Liver (tissue), 9 donors: Measurements from ENCODE around the gene HOXB3. TPM values are rescaled to one million over a fixed set of nuclear protein-coding genes. Genes with fewer than 3 reads are reported as not detected.

ENCODE experiments used
- DNase-seq: peaks from one replicate; pipeline ENCODE4 v3.0.0-alpha.2; 2017; ENCODE audit warnings: low spot score
- H3K27ac ChIP-seq, 2 donors: one replicate each; pipeline ENCODE4 v1.7.0; 2013; ENCODE audit warnings: inconsistent platforms in 2 of 2, low read length in 2 of 2, control low read depth in 1 of 2, low read depth in 1 of 2, mild to moderate bottlenecking in 1 of 2
- H3K27me3 ChIP-seq, 4 donors: one replicate each; pipeline versions ENCODE4 v1.6.1 to v1.7.0; 2013; ENCODE audit warnings: low read length in 3 of 4, inconsistent platforms in 1 of 4, mild to moderate bottlenecking in 1 of 4, moderate library complexity in 1 of 4; ENCODE audit not compliant: control insufficient read depth in 4 of 4, insufficient read depth in 4 of 4
- H3K36me3 ChIP-seq, 4 donors: one replicate each; pipeline versions ENCODE4 v1.6.1 to v1.7.0; 2013; ENCODE audit warnings: low read length in 3 of 4, mild to moderate bottlenecking in 3 of 4, low read depth in 1 of 4, moderate library complexity in 1 of 4; ENCODE audit not compliant: control insufficient read depth in 4 of 4, insufficient read depth in 3 of 4
- H3K4me1 ChIP-seq, 4 donors: one replicate each; pipeline versions ENCODE4 v1.6.1 to v1.7.0; 2013; ENCODE audit warnings: low read length in 3 of 4, mild to moderate bottlenecking in 3 of 4, moderate library complexity in 1 of 4; ENCODE audit not compliant: control insufficient read depth in 4 of 4, insufficient read depth in 4 of 4
- H3K4me3 ChIP-seq, 3 donors: one replicate each; pipeline versions ENCODE4 v1.6.1 to v1.7.0; 2013; ENCODE audit warnings: low read length in 3 of 3, control low read depth in 1 of 3, low read depth in 1 of 3, mild to moderate bottlenecking in 1 of 3
- H3K9ac ChIP-seq, 2 donors: one replicate each; pipeline ENCODE4 v1.7.0; 2013; ENCODE audit warnings: low read length in 2 of 2, mild to moderate bottlenecking in 2 of 2, moderate library complexity in 2 of 2, control low read depth in 1 of 2, low read depth in 1 of 2
- H3K9me3 ChIP-seq, 4 donors: one replicate each; pipeline versions ENCODE4 v1.6.1 to v1.7.0; 2013; ENCODE audit warnings: low read length in 3 of 4; ENCODE audit not compliant: control insufficient read depth in 4 of 4
- ATF3 ChIP-seq: IDR thresholded peaks from 2 replicates; pipeline ENCODE4 v1.6.1; 2016; ENCODE audit warnings: antibody characterized with exemption
- CTCF ChIP-seq: fragments of 150-350 bp; IDR thresholded peaks from 2 replicates; pipeline ENCODE4 v1.5.1; 2017; ENCODE audit warnings: improper control_type of control experiment, low read depth, low read length; ENCODE audit not compliant: missing input control
- EGR1 ChIP-seq, 2 donors: IDR thresholded peaks; 2 replicates each; pipeline ENCODE4 v1.6.1; 2016 to 2018; ENCODE audit warnings: antibody characterized with exemption in 2 of 2, low read depth in 2 of 2
- FOXA1 ChIP-seq: IDR thresholded peaks from 2 replicates; pipeline ENCODE4 v1.6.1; 2016; ENCODE audit warnings: antibody characterized with exemption
- FOXA2 ChIP-seq: IDR thresholded peaks from 2 replicates; pipeline ENCODE4 v1.6.1; 2016; ENCODE audit warnings: antibody characterized with exemption
- GABPA ChIP-seq, 2 donors: IDR thresholded peaks in 1 of 2; conservative IDR thresholded peaks in 1 of 2; 2 replicates each; pipeline ENCODE4 v1.6.1; 2016; ENCODE audit warnings: antibody characterized with exemption in 2 of 2, mild to moderate bottlenecking in 1 of 2, moderate library complexity in 1 of 2
- HNF4A ChIP-seq, 2 donors: conservative IDR thresholded peaks; 2 replicates each; pipeline ENCODE4 v1.6.1; 2016; ENCODE audit warnings: antibody characterized with exemption in 2 of 2, mild to moderate bottlenecking in 2 of 2
- HNF4G ChIP-seq: IDR thresholded peaks from 2 replicates; pipeline ENCODE4 v1.6.1; 2016; ENCODE audit warnings: antibody characterized with exemption
- JUND ChIP-seq, 2 donors: IDR thresholded peaks; 2 replicates each; pipeline ENCODE4 v1.6.1; 2016; ENCODE audit warnings: antibody characterized with exemption in 2 of 2
- MAX ChIP-seq: IDR thresholded peaks from 2 replicates; pipeline ENCODE4 v1.6.1; 2016; ENCODE audit warnings: antibody characterized with exemption
- NR2F2 ChIP-seq: IDR thresholded peaks from 2 replicates; pipeline ENCODE4 v1.6.1; 2016; ENCODE audit warnings: antibody characterized with exemption
- RAD21 ChIP-seq, 2 donors: IDR thresholded peaks; 2 replicates each; pipeline ENCODE4 v1.6.1; 2016; ENCODE audit warnings: antibody characterized with exemption in 2 of 2, mild to moderate bottlenecking in 2 of 2
- REST ChIP-seq: IDR thresholded peaks from 2 replicates; pipeline ENCODE4 v1.6.1; 2016; ENCODE audit warnings: antibody characterized with exemption, mild to moderate bottlenecking
- RXRA ChIP-seq, 2 donors: IDR thresholded peaks; 2 replicates each; pipeline ENCODE4 v1.6.1; 2017 to 2018; ENCODE audit warnings: antibody characterized with exemption in 2 of 2, mild to moderate bottlenecking in 1 of 2
- SP1 ChIP-seq: IDR thresholded peaks from 2 replicates; pipeline ENCODE4 v1.6.1; 2018; ENCODE audit warnings: antibody characterized with exemption, mild to moderate bottlenecking
- WGBS: extraction: QIAGEN DNeasy Blood & Tissue Kit; methylation state at CpG from one replicate; pipeline ENCODE4 v1.1.7; 2013; 5-methylcytosine and 5-hydroxymethylcytosine counted together
- polyA plus RNA-seq, 2 donors: library from polyadenylated mRNA; stranded (reverse) in 1 of 2; unstranded in 1 of 2; fragments of 200-250 nt in 1 of 2; fragments of >200 nt in 1 of 2; fragmentation: Nextera tagmentation in 1 of 2; extraction: Ambion mirVana in 1 of 2; gene quantifications; one replicate each; pipeline versions ENCODE4 v1.2.1 to v1.2.3, GENCODE V29; 2013 to 2015
- total RNA-seq, 2 donors: library from RNA; depleted of rRNA; stranded (reverse); fragments of >200 nt; gene quantifications; one replicate each; pipeline ENCODE4 v1.2.3, GENCODE V29; 2014
- TF ChIP-seq, protein P1 (sequence below): IDR thresholded peaks from 2 replicates; pipeline ENCODE4 v1.6.1; 2016; ENCODE audit warnings: antibody characterized with exemption
- donor health status: healthy.
- donor health status: healthy.
- donor health status: healthy.
- donor health status: healthy.
- donor health status: healthy.

HOXB3 gene
- total and polyA plus RNA-seq, 4 donors = 0.75 to 2.2 (median 1.2) TPM

- Histone ChIP-seq H3K36me3 (no peaks in the 10 kb centered on the region), H3K4me1 (no peaks in the 10 kb centered on the region), H3K4me3 (no peak overlapping the region), H3K27me3 (peaks cover 0 to 15% (median 4%) of the 10 kb centered on the region in 4 donors), H3K9ac (no peak overlapping the region), H3K27ac (no peak overlapping the region), H3K9me3 (no peaks in the 10 kb centered on the region)
- WGBS = 78% methylated on average over 11 of the region's 11 CpGs
- DNase-seq = no peak
- TF ChIP-seq ATF3 (no peak), FOXA1 (no peak), SP1 (no peak), RXRA (IDR thresholded peaks at IDR 0.05) (no peak), REST (no peak), GABPA (IDR thresholded peaks at IDR 0.05 in 1 of 2, conservative IDR thresholded peaks at IDR 0.05 in 1 of 2) (no peak), CTCF (no peak)
Measured at GRCh38 chr17:48528936-48529682, 60.9 kb downstream of the HOXB3 start.

- Histone ChIP-seq H3K27ac (no peak overlapping the region), H3K4me1 (no peaks in the 10 kb centered on the region), H3K36me3 (no peaks in the 10 kb centered on the region), H3K9me3 (no peaks in the 10 kb centered on the region), H3K9ac (no peak overlapping the region), H3K4me3 (no peak overlapping the region), H3K27me3 (peaks cover 0 to 17% (median 4%) of the 10 kb centered on the region in 4 donors)
- 55% methylated on average over 7 of the region's 7 CpGs for WGBS
- no peak for DNase-seq
- TF ChIP-seq SP1 (no peak), RAD21 (IDR thresholded peaks at IDR 0.05) (no peak), REST (no peak), JUND (IDR thresholded peaks at IDR 0.05) (no peak), HNF4A (conservative IDR thresholded peaks at IDR 0.05) (no peak), FOXA2 (no peak), HNF4G (no peak), NR2F2 (no peak), EGR1 (IDR thresholded peaks at IDR 0.05; ENCODE audit: low read depth in 2 of 2) (no peak), MAX (no peak), CTCF (no peak), FOXA1 (no peak)
- TF ChIP-seq, protein P1, sequence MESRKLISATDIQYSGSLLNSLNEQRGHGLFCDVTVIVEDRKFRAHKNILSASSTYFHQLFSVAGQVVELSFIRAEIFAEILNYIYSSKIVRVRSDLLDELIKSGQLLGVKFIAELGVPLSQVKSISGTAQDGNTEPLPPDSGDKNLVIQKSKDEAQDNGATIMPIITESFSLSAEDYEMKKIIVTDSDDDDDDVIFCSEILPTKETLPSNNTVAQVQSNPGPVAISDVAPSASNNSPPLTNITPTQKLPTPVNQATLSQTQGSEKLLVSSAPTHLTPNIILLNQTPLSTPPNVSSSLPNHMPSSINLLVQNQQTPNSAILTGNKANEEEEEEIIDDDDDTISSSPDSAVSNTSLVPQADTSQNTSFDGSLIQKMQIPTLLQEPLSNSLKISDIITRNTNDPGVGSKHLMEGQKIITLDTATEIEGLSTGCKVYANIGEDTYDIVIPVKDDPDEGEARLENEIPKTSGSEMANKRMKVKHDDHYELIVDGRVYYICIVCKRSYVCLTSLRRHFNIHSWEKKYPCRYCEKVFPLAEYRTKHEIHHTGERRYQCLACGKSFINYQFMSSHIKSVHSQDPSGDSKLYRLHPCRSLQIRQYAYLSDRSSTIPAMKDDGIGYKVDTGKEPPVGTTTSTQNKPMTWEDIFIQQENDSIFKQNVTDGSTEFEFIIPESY = no peak
Measured at GRCh38 chr17:48528153-48528935, 61.7 kb downstream of the HOXB3 start.
